Coronary artery (tissue), 2 donors: ENCODE data around the gene IGF2.

ENCODE experiments used
- DNase-seq: peaks from one replicate; pipeline ENCODE4 v3.0.0-alpha.2; 2017; ENCODE audit warnings: low spot score
- H3K27ac ChIP-seq, 2 donors: fragments of 200-600 bp; sonication (generic); one replicate each; pipeline ENCODE4 v1.5.1; 2016 to 2019
- H3K4me3 ChIP-seq: fragments of 200-600 bp; sonication (generic); 2 replicates; pipeline ENCODE4 v1.5.1; 2016; ENCODE audit warnings: mild to moderate bottlenecking, moderate library complexity
- CTCF ChIP-seq: fragments of 200-600 bp; sonication (generic); IDR thresholded peaks from one replicate; pipeline ENCODE4 v1.5.1; 2019; ENCODE audit warnings: antibody characterized with exemption

Gene IGF2

GRCh38 chr11:2092956-2093412 is 46.2 kb downstream of the IGF2 start:
- peak; percentile 65 for DNase-seq
- Histone ChIP-seq H3K27ac (no peak overlapping the region), H3K4me3 (no peak overlapping the region)
- no peak for TF ChIP-seq CTCF

- H3K4me3 ChIP-seq, result no peak overlapping the region
- TF ChIP-seq CTCF, result no peak
- DNase-seq, result peak; percentile 64
- no peak overlapping the region for H3K27ac ChIP-seq
Observed at GRCh38 chr11:2092464-2092910, 46.7 kb downstream of the IGF2 start.

GRCh38 chr11:2091786-2092463 is 47.3 kb downstream of the IGF2 start:
- Histone ChIP-seq H3K4me3 (no peak overlapping the region), H3K27ac (no peak overlapping the region)
- TF ChIP-seq CTCF, result no peak
- no peak for DNase-seq

GRCh38 chr11:2091112-2091746 is 48.0 kb downstream of the IGF2 start:
- no peak for TF ChIP-seq CTCF
- H3K4me3 ChIP-seq, result no peak overlapping the region
- no peak overlapping the region for H3K27ac ChIP-seq
- peak; percentile 65 for DNase-seq

- TF ChIP-seq CTCF, result no peak
- peak; percentile 63 for DNase-seq
Observed at GRCh38 chr11:2090172-2091111, 48.7 kb downstream of the IGF2 start.

GRCh38 chr11:2089536-2090165 is 49.5 kb downstream of the IGF2 start:
- H3K4me3 ChIP-seq, result no peak overlapping the region
- TF ChIP-seq CTCF, result no peak
- H3K27ac ChIP-seq, result no peak overlapping the region
- no peak for DNase-seq

More at GRCh38 chr11:2090172-2091111, 48.7 kb downstream of the IGF2 start:
- H3K4me3 ChIP-seq, result no peak overlapping the region
- H3K27ac ChIP-seq, result no peak overlapping the region
